Stimulated activated CD4-positive, alpha-beta T cell treated with anti-CD3 and anti-CD28 coated beads, Interleukin-12 subunit alpha, Interleukin-12 subunit beta, amount 100 ng/mL, for 4 hours (primary cell): ENCODE data around the gene NLRX1.
"Not testable (repeated sequence)": the region's sequence is repeated elsewhere in the genome, so short reads cannot be mapped to it uniquely, and the experiment has no call there.

ENCODE experiments used
- DNase-seq: peaks from one replicate; pipeline ENCODE4 v3.0.0-alpha.2; 2020

The NLRX1 gene

GRCh38 chr11:119218141-119218878, 49.8 kb downstream of the NLRX1 start:
- DNase-seq: no peak

- DNase-seq: no peak
Observed at GRCh38 chr11:119222308-119222707, 53.8 kb downstream of the NLRX1 start.

- DNase-seq: no peak
Observed at GRCh38 chr11:119222891-119223290, 54.4 kb downstream of the NLRX1 start.

- no peak for DNase-seq
Observed at GRCh38 chr11:119223856-119224255, 55.3 kb downstream of the NLRX1 start.

- DNase-seq: not testable (repeated sequence)
Observed at GRCh38 chr11:119228535-119229287, 60.2 kb downstream of the NLRX1 start.

- no peak for DNase-seq
Observed at GRCh38 chr11:119229288-119229672, 60.8 kb downstream of the NLRX1 start.

GRCh38 chr11:119229741-119230140, 61.2 kb downstream of the NLRX1 start:
- no peak for DNase-seq
